H1 (cell line): Measurements from ENCODE around the gene BTBD1. TPM values are rescaled to one million over a fixed set of nuclear protein-coding genes. Genes with fewer than 3 reads are reported as not detected.

Experiments used
- BRCA1 ChIP-seq: IDR thresholded peaks from 2 replicates; pipeline ENCODE4 v1.6.1; 2012; ENCODE audit warnings: low read depth, low read length, improper control_type of control experiment
- RAD21 ChIP-seq, 2 experiments: IDR thresholded peaks in 1 of 2; conservative IDR thresholded peaks in 1 of 2; 2 replicates each; pipeline ENCODE4 v1.6.1; 2011; ENCODE audit warnings: low read depth in 2 of 2, low read length in 2 of 2, improper control_type of control experiment in 1 of 2, inconsistent platforms in 1 of 2, mild to moderate bottlenecking in 1 of 2, moderate library complexity in 1 of 2
- RFX5 ChIP-seq: IDR thresholded peaks from 2 replicates; pipeline ENCODE4 v1.6.1; 2011; ENCODE audit warnings: low read depth, low read length, improper control_type of control experiment, borderline replicate concordance
- SAP30 ChIP-seq: fragments of 300-600 bp; sonication (generic); IDR thresholded peaks from 2 replicates; pipeline ENCODE4 v1.7.1; 2012; ENCODE audit warnings: low read length, moderate library complexity, mild to moderate bottlenecking, inconsistent platforms; ENCODE audit not compliant: insufficient read depth, insufficient replicate concordance
- SRF ChIP-seq: IDR thresholded peaks from 2 replicates; pipeline ENCODE4 v1.6.1; 2011; ENCODE audit warnings: mild to moderate bottlenecking, low read depth, low read length, moderate library complexity
- USF2 ChIP-seq: IDR thresholded peaks from 2 replicates; pipeline ENCODE4 v1.6.1; 2011; ENCODE audit warnings: low read length, improper control_type of control experiment
- YY1 ChIP-seq: IDR thresholded peaks from 2 replicates; pipeline ENCODE4 v1.6.1; 2011; ENCODE audit warnings: low read depth, mild to moderate bottlenecking, low read length
- polyA plus RNA-seq, 7 experiments: library from polyadenylated mRNA; depleted of rRNA in 3 of 7; stranded (reverse) in 5 of 7; unstranded in 2 of 7; fragments of >200 nt in 5 of 7; fragments of 200-250 nt in 2 of 7; gene quantifications; 1 replicate in 5 of 7; 2 replicates in 1 of 7; 4 replicates in 1 of 7; pipeline versions ENCODE4 v1.2.1 to v1.2.3, GENCODE V29; 2011 to 2013; ENCODE audit warnings: missing spikeins in 2 of 7, mixed read lengths in 2 of 7
- total RNA-seq: library from RNA; stranded (reverse); fragmentation: NEBNext Ultra II Directional; extraction: Animal tissue kit (Norgen Biotek cat#: 25700); gene quantifications from 2 replicates; pipeline ENCODE4 v1.2.1, GENCODE V29; 2021

BTBD1 gene
- total and polyA plus RNA-seq, 2 of the 8 experiments (the other 6 are each of a cell fraction or from before 2014, with no cell fraction given): 18.6 to 39.5 TPM

- TF ChIP-seq YY1: no peak
- no peak for TF ChIP-seq SRF
- no peak for TF ChIP-seq RAD21 (IDR thresholded peaks at IDR 0.05 in 1 of 2, conservative IDR thresholded peaks at IDR 0.05 in 1 of 2; ENCODE audit: low read depth in 2 of 2, low read length in 2 of 2)
- TF ChIP-seq BRCA1: no peak
- no peak for TF ChIP-seq SAP30
- TF ChIP-seq RFX5: no peak
- TF ChIP-seq USF2: no peak
Measured at GRCh38 chr15:83012076-83012426, 55.0 kb downstream of the BTBD1 start (continued).
